Stimulated activated naive CD8-positive, alpha-beta T cell treated with anti-CD3 and anti-CD28 coated beads, Interleukin-15, amount 100 ng/mL, for 72 hours (primary cell): ENCODE results near the gene IQSEC1.

ENCODE experiments used
- ATAC-seq: fragments of 150-1000 bp; cut with Tn5 transposase; 2 replicates; pipeline ENCODE4 v1.10.0; 2021; ENCODE audit warnings: mild to moderate bottlenecking, moderate library complexity
- DNase-seq, 2 donors: peaks; one replicate each; pipeline ENCODE4 v3.0.0; 2021 to 2022
- H3K27ac Mint-ChIP-seq, 2 donors: one replicate each; pipeline ENCODE4 v1.8.0; 2022; ENCODE audit warnings: mild to moderate bottlenecking in 2 of 2, mixed read lengths in 2 of 2, moderate library complexity in 2 of 2
- H3K27me3 Mint-ChIP-seq: one replicate; pipeline ENCODE4 v1.8.0; 2022; ENCODE audit warnings: mixed read lengths
- H3K4me1 Mint-ChIP-seq: one replicate; pipeline ENCODE4 v1.8.0; 2022; ENCODE audit warnings: mild to moderate bottlenecking, mixed read lengths
- H3K4me3 Mint-ChIP-seq, 2 donors: one replicate each; pipeline ENCODE4 v1.8.0; 2022; ENCODE audit warnings: mild to moderate bottlenecking in 2 of 2, mixed read lengths in 2 of 2, moderate library complexity in 1 of 2
- H3K9me3 Mint-ChIP-seq, 2 donors: one replicate each; pipeline ENCODE4 v1.8.0; 2022; ENCODE audit warnings: mixed read lengths in 2 of 2

The IQSEC1 gene

GRCh38 chr3:13111873-13112520 is 38.8 kb upstream of the IQSEC1 start:
- ATAC-seq (no peak), DNase-seq (no peak)
- Mint-ChIP-seq H3K4me3 (no peak overlapping the region), H3K9me3 (no peaks in the 10 kb centered on the region), H3K4me1 (peaks cover 15% of the 10 kb centered on the region), H3K27ac (no peak overlapping the region), H3K27me3 (peaks cover 5% of the 10 kb centered on the region)

GRCh38 chr3:13111173-13111872 is 38.1 kb upstream of the IQSEC1 start:
- H3K9me3 Mint-ChIP-seq, result no peaks in the 10 kb centered on the region
- H3K27me3 Mint-ChIP-seq, result peaks cover 5% of the 10 kb centered on the region
- no peak overlapping the region for H3K4me3 Mint-ChIP-seq
- ATAC-seq (peak; percentile 56), DNase-seq (no peak)
- H3K27ac Mint-ChIP-seq, result no peak overlapping the region
- H3K4me1 Mint-ChIP-seq, result peaks cover 15% of the 10 kb centered on the region

GRCh38 chr3:13110678-13111116 is 37.5 kb upstream of the IQSEC1 start:
- peak; percentile 79 for ATAC-seq
- Mint-ChIP-seq H3K27ac (peak overlapping the region; percentile 15 to 27), H3K9me3 (no peaks in the 10 kb centered on the region), H3K4me1 (peaks cover 15% of the 10 kb centered on the region), H3K4me3 (peak overlapping the region; percentile 16 to 47), H3K27me3 (peaks cover 5% of the 10 kb centered on the region)
- peak in 1 of 2 donors; percentile 41 for DNase-seq

GRCh38 chr3:13109516-13109915 is 36.3 kb upstream of the IQSEC1 start:
- Mint-ChIP-seq H3K4me1 (peaks cover 15% of the 10 kb centered on the region), H3K4me3 (no peak overlapping the region), H3K9me3 (no peaks in the 10 kb centered on the region), H3K27me3 (peaks cover 5% of the 10 kb centered on the region), H3K27ac (peak overlapping the region in 1 of 2 donors; percentile 87)
- ATAC-seq (no peak), DNase-seq (no peak)

DNA sequence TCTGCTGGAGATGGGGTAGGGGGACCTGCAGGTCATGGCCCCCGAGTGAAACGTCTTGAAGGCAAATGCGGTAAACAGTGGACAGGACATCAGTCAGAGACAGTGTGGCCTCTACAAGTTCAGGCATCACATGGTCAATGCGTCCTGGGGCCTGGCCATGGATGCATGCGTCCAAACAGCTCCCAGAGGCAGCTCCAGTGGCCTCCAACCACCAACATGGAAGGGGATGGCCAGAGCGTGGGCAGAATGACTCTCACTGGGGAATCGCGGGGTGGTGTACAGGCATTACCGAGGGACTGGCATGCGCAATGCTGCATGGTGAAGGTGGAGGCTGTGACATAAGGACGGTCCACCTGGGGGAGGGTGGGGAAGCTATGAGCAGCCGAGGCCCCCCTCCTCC is 35.6 kb upstream of the IQSEC1 start:
- no peak overlapping the region for H3K4me3 Mint-ChIP-seq
- ATAC-seq (no peak), DNase-seq (no peak)
- no peaks in the 10 kb centered on the region for H3K9me3 Mint-ChIP-seq
- H3K27ac Mint-ChIP-seq, result no peak overlapping the region
- peaks cover 5% of the 10 kb centered on the region for H3K27me3 Mint-ChIP-seq
- H3K4me1 Mint-ChIP-seq, result peaks cover 15% of the 10 kb centered on the region

DNA sequence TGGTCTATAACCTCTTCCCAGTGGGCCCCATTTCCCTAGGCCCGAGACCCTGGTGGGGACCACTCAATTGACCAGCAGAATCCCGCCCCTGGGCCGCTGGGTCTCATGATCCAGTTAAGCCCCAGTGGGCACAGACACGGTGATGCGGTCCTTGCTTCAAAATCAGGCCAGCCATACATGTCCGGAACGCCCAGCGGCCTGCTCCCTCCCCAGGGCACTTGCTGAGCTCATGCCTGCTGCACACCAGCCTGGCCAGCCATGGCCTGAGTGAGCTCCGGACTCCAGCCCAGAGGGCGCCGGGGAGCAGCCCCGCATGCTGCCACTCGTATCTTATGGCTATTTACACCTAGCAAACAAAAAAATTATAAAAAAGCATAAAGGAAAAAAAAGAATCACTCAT is 34.4 kb upstream of the IQSEC1 start:
- Mint-ChIP-seq H3K4me1 (peaks cover 15% of the 10 kb centered on the region), H3K9me3 (no peaks in the 10 kb centered on the region), H3K4me3 (no peak overlapping the region), H3K27me3 (peaks cover 5% of the 10 kb centered on the region), H3K27ac (no peak overlapping the region)
- DNase-seq (no peak), ATAC-seq (no peak)

DNA sequence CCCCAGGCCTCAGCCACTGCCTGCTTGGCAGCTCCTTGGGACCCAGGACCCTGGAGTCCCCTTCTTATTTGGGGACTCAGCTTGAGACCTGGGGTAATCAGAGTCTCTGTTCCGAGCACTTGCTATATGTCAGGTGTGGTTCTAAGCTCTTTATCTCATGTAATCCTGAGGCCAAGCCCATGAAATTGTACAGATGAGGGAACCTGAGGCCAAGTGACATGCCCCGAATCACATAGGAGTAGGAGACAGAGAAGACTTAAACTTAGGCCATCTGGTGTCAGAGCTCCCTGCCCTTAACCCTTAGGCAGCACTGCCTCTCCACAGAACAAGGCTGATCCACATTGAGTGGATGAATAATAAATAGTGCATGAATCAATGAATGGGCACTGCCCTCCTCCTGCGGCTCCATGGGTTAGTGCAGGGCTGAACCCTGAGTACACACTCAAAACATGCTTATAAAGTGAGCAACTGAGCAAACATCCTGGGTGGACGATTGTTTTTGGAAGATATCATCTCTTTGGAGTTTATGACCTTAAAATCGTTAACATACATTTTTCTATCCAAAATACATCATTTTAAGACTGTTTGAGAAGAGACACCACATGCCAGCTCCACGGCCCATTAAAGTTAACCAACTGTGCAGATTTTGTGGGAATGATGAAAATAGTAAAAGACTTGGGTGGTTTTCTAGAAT is 33.2 kb upstream of the IQSEC1 start:
- no peak overlapping the region for H3K4me3 Mint-ChIP-seq

GRCh38 chr3:13105896-13106250 is 32.6 kb upstream of the IQSEC1 start:
- ATAC-seq, result no peak
- Mint-ChIP-seq H3K27me3 (no peaks in the 10 kb centered on the region), H3K27ac (no peak overlapping the region), H3K9me3 (no peaks in the 10 kb centered on the region), H3K4me3 (no peak overlapping the region), H3K4me1 (peaks cover 7% of the 10 kb centered on the region)
- no peak for DNase-seq

More for the DNA sequence above, 33.2 kb upstream of the IQSEC1 start:
- ATAC-seq (no peak), DNase-seq (no peak)
- no peak overlapping the region for H3K27ac Mint-ChIP-seq
- H3K9me3 Mint-ChIP-seq, result no peaks in the 10 kb centered on the region
- peaks cover 13% of the 10 kb centered on the region for H3K4me1 Mint-ChIP-seq
- no peaks in the 10 kb centered on the region for H3K27me3 Mint-ChIP-seq

DNA sequence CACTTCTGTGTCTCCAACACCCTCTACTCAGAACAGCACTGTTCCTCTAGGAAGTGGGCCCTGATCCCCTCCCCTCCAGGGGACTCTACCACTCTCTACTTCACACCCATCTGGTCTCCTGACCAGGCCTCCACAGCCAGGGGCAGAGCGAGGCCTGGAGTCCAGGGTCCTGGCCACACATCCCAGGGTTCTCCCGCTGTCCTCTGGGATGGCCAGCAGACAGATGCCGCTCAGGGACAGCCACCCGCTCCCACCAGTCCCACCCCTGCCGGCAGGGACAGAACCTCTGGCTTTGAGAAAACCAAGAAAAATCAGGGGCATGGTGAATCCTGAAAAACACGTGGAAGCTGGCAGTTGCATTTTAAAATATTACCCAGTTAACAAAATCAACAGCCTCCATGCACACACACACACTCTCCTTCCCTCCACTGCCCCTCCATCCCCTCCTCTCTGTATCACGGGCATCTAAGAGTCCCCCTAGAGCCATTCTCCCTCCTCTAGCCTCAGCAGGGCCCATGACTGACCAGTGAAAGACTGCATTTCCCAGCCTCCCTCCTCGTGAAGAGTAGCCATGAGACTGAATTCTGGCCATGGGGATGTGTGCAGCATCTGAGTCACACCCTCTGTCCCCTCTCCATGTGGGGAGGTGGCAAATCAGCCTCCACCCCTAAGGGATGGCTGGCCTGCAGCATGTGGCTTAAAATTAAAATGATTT is 32.1 kb upstream of the IQSEC1 start:
- Mint-ChIP-seq H3K27me3 (no peaks in the 10 kb centered on the region), H3K4me1 (peaks cover 1% of the 10 kb centered on the region), H3K27ac (no peak overlapping the region), H3K4me3 (no peak overlapping the region), H3K9me3 (no peaks in the 10 kb centered on the region)
- no peak for DNase-seq
- ATAC-seq, result no peak

- Mint-ChIP-seq H3K4me3 (no peak overlapping the region), H3K27me3 (no peaks in the 10 kb centered on the region)
- ATAC-seq, result no peak
Observed at GRCh38 chr3:13104511-13104910, 31.3 kb upstream of the IQSEC1 start.

DNA sequence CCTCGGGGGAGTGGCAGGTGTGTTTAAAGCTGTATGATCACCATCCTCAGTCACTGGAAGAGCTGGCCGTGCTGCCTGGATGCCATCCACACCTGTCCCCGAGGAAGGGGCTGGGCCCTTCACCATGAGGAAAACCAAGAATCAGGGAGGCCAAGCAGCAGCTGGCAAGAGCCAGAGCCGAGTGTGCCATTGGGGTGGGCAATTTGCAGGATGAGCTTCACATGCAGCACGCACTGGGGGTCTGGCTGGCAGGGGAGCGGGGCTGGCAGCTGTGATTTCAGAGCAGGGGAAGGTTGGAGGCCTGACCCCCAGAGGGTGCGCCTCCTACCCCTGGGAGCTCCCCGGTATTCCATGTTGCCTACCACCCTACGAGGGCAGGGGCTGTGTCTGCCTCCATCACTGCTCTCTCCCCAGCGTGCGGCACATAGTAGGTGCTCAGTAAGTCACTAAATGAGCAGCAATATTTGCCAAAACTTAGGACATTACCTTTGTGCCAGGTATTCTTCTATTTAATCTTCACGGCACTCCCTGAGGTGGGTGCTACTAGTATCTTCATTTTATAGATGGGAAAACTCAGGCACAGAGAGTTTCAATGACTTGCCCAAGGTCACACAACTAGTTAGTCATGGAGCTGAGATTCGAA is 30.3 kb upstream of the IQSEC1 start:
- Mint-ChIP-seq H3K4me1 (no peaks in the 10 kb centered on the region), H3K9me3 (no peaks in the 10 kb centered on the region), H3K27me3 (no peaks in the 10 kb centered on the region)

More at GRCh38 chr3:13104511-13104910, 31.3 kb upstream of the IQSEC1 start:
- H3K27ac Mint-ChIP-seq, result no peak overlapping the region
- no peaks in the 10 kb centered on the region for H3K4me1 Mint-ChIP-seq
- H3K9me3 Mint-ChIP-seq, result no peaks in the 10 kb centered on the region
- no peak for DNase-seq

GRCh38 chr3:13102386-13103345 is 29.4 kb upstream of the IQSEC1 start:
- Mint-ChIP-seq H3K27ac (no peak overlapping the region), H3K27me3 (no peaks in the 10 kb centered on the region), H3K4me1 (no peaks in the 10 kb centered on the region), H3K9me3 (no peaks in the 10 kb centered on the region), H3K4me3 (no peak overlapping the region)
- DNase-seq (no peak), ATAC-seq (no peak)

More for the DNA sequence above, 30.3 kb upstream of the IQSEC1 start:
- ATAC-seq (no peak), DNase-seq (no peak)
- no peak overlapping the region for H3K4me3 Mint-ChIP-seq
- H3K27ac Mint-ChIP-seq, result peak overlapping the region in 1 of 2 donors; percentile 43

- Mint-ChIP-seq H3K4me3 (no peak overlapping the region), H3K4me1 (no peaks in the 10 kb centered on the region), H3K27ac (no peak overlapping the region), H3K9me3 (no peaks in the 10 kb centered on the region), H3K27me3 (no peaks in the 10 kb centered on the region)
- ATAC-seq (no peak), DNase-seq (no peak)
Observed at GRCh38 chr3:13099707-13100106, 26.5 kb upstream of the IQSEC1 start.

- Mint-ChIP-seq H3K4me3 (no peak overlapping the region), H3K27me3 (peaks cover 8% of the 10 kb centered on the region), H3K9me3 (no peaks in the 10 kb centered on the region), H3K4me1 (no peaks in the 10 kb centered on the region), H3K27ac (peak overlapping the region in 1 of 2 donors; percentile 53)
- ATAC-seq (no peak), DNase-seq (no peak)
Observed at GRCh38 chr3:13098192-13098988, 25.2 kb upstream of the IQSEC1 start.
